H9 (cell line): Measurements from ENCODE around the gene EFCC1. TPM values are rescaled to one million over a fixed set of nuclear protein-coding genes. Genes with fewer than 3 reads are reported as not detected.

Experiments used
- DNase-seq: peaks from one replicate; pipeline ENCODE4 v3.0.0-alpha.2; 2017
- H2AFZ ChIP-seq: one replicate; pipeline ENCODE4 v1.6.1; 2013; ENCODE audit warnings: mild to moderate bottlenecking, low read length, control low read depth, moderate library complexity
- H2AK5ac ChIP-seq: 2 replicates; pipeline ENCODE4 v1.6.1; 2013; ENCODE audit warnings: low read length, control low read depth, mixed read lengths; ENCODE audit not compliant: insufficient read length
- H2BK120ac ChIP-seq: one replicate; pipeline ENCODE4 v1.6.1; 2013; ENCODE audit warnings: low read depth, mild to moderate bottlenecking, low read length, control low read depth, inconsistent platforms; ENCODE audit not compliant: poor library complexity, severe bottlenecking
- H2BK12ac ChIP-seq: 2 replicates; pipeline ENCODE4 v1.6.1; 2013; ENCODE audit warnings: low read length, control low read depth, mixed read lengths, low read depth; ENCODE audit not compliant: insufficient read length
- H2BK15ac ChIP-seq: 2 replicates; pipeline ENCODE4 v1.6.1; 2013; ENCODE audit warnings: low read depth, low read length, control low read depth
- H2BK20ac ChIP-seq: one replicate; pipeline ENCODE4 v1.6.1; 2013; ENCODE audit warnings: low read depth, mild to moderate bottlenecking, low read length, control low read depth, inconsistent platforms; ENCODE audit not compliant: poor library complexity, severe bottlenecking
- H2BK5ac ChIP-seq: 2 replicates; pipeline ENCODE4 v1.6.1; 2013; ENCODE audit warnings: low read length, control low read depth, mixed read lengths; ENCODE audit not compliant: insufficient read length
- H3K14ac ChIP-seq: 2 replicates; pipeline ENCODE4 v1.6.1; 2013; ENCODE audit warnings: low read length, control low read depth; ENCODE audit not compliant: insufficient read depth
- H3K18ac ChIP-seq: 2 replicates; pipeline ENCODE4 v1.6.1; 2013; ENCODE audit warnings: low read depth, mild to moderate bottlenecking, mixed read lengths, low read length, control low read depth; ENCODE audit not compliant: insufficient read length
- H3K23ac ChIP-seq: 2 replicates; pipeline ENCODE4 v1.6.1; 2013; ENCODE audit warnings: low read length, control low read depth, mixed read lengths, low read depth; ENCODE audit not compliant: insufficient read length
- H3K23me2 ChIP-seq: 2 replicates; pipeline ENCODE4 v1.6.1; 2013; ENCODE audit warnings: low read depth, mild to moderate bottlenecking, mixed read lengths, low read length, control low read depth; ENCODE audit not compliant: insufficient read length, poor library complexity, severe bottlenecking
- H3K27ac ChIP-seq: 2 replicates; pipeline ENCODE4 v1.5.1; 2013; ENCODE audit warnings: low read length, control low read depth, mixed read lengths, low read depth; ENCODE audit not compliant: insufficient read length
- H3K27me3 ChIP-seq: 2 replicates; pipeline ENCODE4 v1.6.1; 2013; ENCODE audit warnings: low read length, control low read depth, inconsistent platforms; ENCODE audit not compliant: insufficient read depth
- H3K4ac ChIP-seq: 2 replicates; pipeline ENCODE4 v1.6.1; 2013; ENCODE audit warnings: low read depth, mild to moderate bottlenecking, control low read depth, inconsistent platforms, low read length, moderate library complexity
- H3K4me1 ChIP-seq: 2 replicates; pipeline ENCODE4 v1.6.1; 2013; ENCODE audit warnings: low read length, control low read depth, inconsistent platforms; ENCODE audit not compliant: insufficient read depth
- H3K4me2 ChIP-seq: 2 replicates; pipeline ENCODE4 v1.6.1; 2013; ENCODE audit warnings: low read length, control low read depth, mixed read lengths; ENCODE audit not compliant: insufficient read length, insufficient read depth
- H3K56ac ChIP-seq: 2 replicates; pipeline ENCODE4 v1.6.1; 2013; ENCODE audit warnings: low read depth, mild to moderate bottlenecking, mixed read lengths, low read length, control low read depth; ENCODE audit not compliant: insufficient read length
- H3K79me1 ChIP-seq: 2 replicates; pipeline ENCODE4 v1.6.1; 2013; ENCODE audit warnings: low read depth, mild to moderate bottlenecking, moderate library complexity, low read length, control low read depth, inconsistent platforms; ENCODE audit not compliant: insufficient read depth, poor library complexity, severe bottlenecking
- H3K79me2 ChIP-seq: 2 replicates; pipeline ENCODE4 v1.6.1; 2013; ENCODE audit warnings: low read length, control low read depth, inconsistent platforms; ENCODE audit not compliant: insufficient read depth
- H3K9ac ChIP-seq: 2 replicates; pipeline ENCODE4 v1.6.1; 2013; ENCODE audit warnings: low read length, control low read depth, mixed read lengths; ENCODE audit not compliant: insufficient read length; ENCODE audit errors: extremely low read depth
- H3K9me3 ChIP-seq: one replicate; pipeline ENCODE4 v1.6.1; 2013; ENCODE audit warnings: low read depth, low read length, inconsistent platforms; ENCODE audit not compliant: control insufficient read depth
- H3T11ph ChIP-seq: one replicate; pipeline ENCODE4 v1.6.1; 2013; ENCODE audit warnings: mild to moderate bottlenecking, low read length, control low read depth, inconsistent platforms
- H4K20me1 ChIP-seq: one replicate; pipeline ENCODE4 v1.6.1; 2013; ENCODE audit not compliant: control insufficient read depth, insufficient read length, insufficient read depth
- H4K5ac ChIP-seq: 2 replicates; pipeline ENCODE4 v1.6.1; 2013; ENCODE audit warnings: low read depth, mild to moderate bottlenecking, mixed read lengths, low read length, control low read depth; ENCODE audit not compliant: insufficient read length
- H4K8ac ChIP-seq: replicated peaks from 2 replicates; pipeline ENCODE4 v1.6.1; 2013; ENCODE audit warnings: low read length, control low read depth, mixed read lengths, low read depth; ENCODE audit not compliant: insufficient read length
- H4K91ac ChIP-seq: 2 replicates; pipeline ENCODE4 v1.6.1; 2013; ENCODE audit warnings: low read depth, mild to moderate bottlenecking, moderate library complexity, mixed read lengths, low read length, control low read depth; ENCODE audit not compliant: insufficient read length
- H3K27ac Mint-ChIP-seq, 3 experiments: 2 replicates in 2 of 3; 3 replicates in 1 of 3; pipeline ENCODE4 v1.8.0; 2020 to 2021; ENCODE audit warnings: mixed read lengths in 3 of 3, mild to moderate bottlenecking in 1 of 3, moderate library complexity in 1 of 3
- H3K27me3 Mint-ChIP-seq: 2 replicates; pipeline ENCODE4 v1.8.0; 2021; ENCODE audit warnings: low read depth, mild to moderate bottlenecking, moderate library complexity, mixed read lengths
- H3K36me3 Mint-ChIP-seq, 3 experiments: 2 replicates in 2 of 3; 3 replicates in 1 of 3; pipeline ENCODE4 v1.8.0; 2020 to 2021; ENCODE audit warnings: low read depth in 3 of 3, mixed read lengths in 3 of 3; ENCODE audit not compliant: insufficient read depth in 1 of 3
- H3K4me1 Mint-ChIP-seq, 2 experiments: 2 replicates each; pipeline ENCODE4 v1.8.0; 2020; ENCODE audit warnings: mixed read lengths in 2 of 2
- H3K4me3 Mint-ChIP-seq, 2 experiments: 2 replicates in 1 of 2; 3 replicates in 1 of 2; pipeline ENCODE4 v1.8.0; 2020 to 2021; ENCODE audit warnings: mild to moderate bottlenecking in 2 of 2, mixed read lengths in 2 of 2, moderate library complexity in 1 of 2
- H3K9me3 Mint-ChIP-seq, 2 experiments: 2 replicates in 1 of 2; 3 replicates in 1 of 2; pipeline ENCODE4 v1.8.0; 2020; ENCODE audit warnings: mild to moderate bottlenecking in 2 of 2, mixed read lengths in 2 of 2, moderate library complexity in 1 of 2
- CTCF ChIP-seq: fragments of 200-600 bp; sonication (generic); conservative IDR thresholded peaks from 3 replicates; pipeline ENCODE4 v1.8.0; 2021; ENCODE audit warnings: antibody characterized with exemption, mild to moderate bottlenecking
- WGBS: extraction: QIAGEN DNeasy Blood & Tissue Kit; methylation state at CpG from one replicate; pipeline ENCODE4 v1.1.7; 2013; ENCODE audit warnings: missing lambda C conversion rate, low lambda C conversion rate, mixed read lengths; ENCODE audit not compliant: insufficient read length; ENCODE audit errors: extremely low coverage; 5-methylcytosine and 5-hydroxymethylcytosine counted together
- total RNA-seq: library from RNA; stranded (reverse); gene quantifications from 2 replicates; pipeline ENCODE4 v1.2.1, GENCODE V29; 2021

Gene EFCC1
- total RNA-seq, 1 experiment from 2014 or later: 0.09 TPM

- Histone ChIP-seq H2BK12ac (no peak overlapping the region), H3T11ph (no peak overlapping the region), H2BK5ac (no peak overlapping the region), H3K79me1 (no peaks in the 10 kb centered on the region), H3K79me2 (no peaks in the 10 kb centered on the region), H2BK120ac (no peak overlapping the region), H3K27me3 (peaks cover 45% of the 10 kb centered on the region), H3K9ac (no peak overlapping the region), H4K20me1 (no peaks in the 10 kb centered on the region), H2AFZ (no peak overlapping the region), H2BK15ac (no peak overlapping the region), H3K9me3 (no peaks in the 10 kb centered on the region), H4K5ac (no peak overlapping the region), H3K4me1 (peaks cover 2% of the 10 kb centered on the region; the same call in 1 of the 2 replicates), H3K4me2 (no peak overlapping the region), H3K23me2 (peaks cover 7% of the 10 kb centered on the region), H2AK5ac (no peak overlapping the region), H4K8ac (no peak overlapping the region), H3K56ac (no peak overlapping the region), H4K91ac (no peak overlapping the region), H3K4ac (no peak overlapping the region), H3K18ac (no peak overlapping the region), H3K23ac (no peak overlapping the region), H2BK20ac (no peak overlapping the region), H3K14ac (no peak overlapping the region), H3K27ac (no peak overlapping the region)
- no CpG with 5 or more reads among the region's 5 CpGs for WGBS
- Mint-ChIP-seq H3K27me3 (peaks cover 96% of the 10 kb centered on the region), H3K4me3 (peak overlapping the region in 1 of 2 experiments; percentile 55; a peak in 2 of 5 replicates), H3K9me3 (peaks cover 0 to 8% of the 10 kb centered on the region in 2 experiments; a peak in 4 of 5 replicates), H3K27ac (peak overlapping the region in 1 of 3 experiments; percentile 89; a peak in 2 of 7 replicates), H3K36me3 (no peaks in the 10 kb centered on the region; a peak in 3 of 7 replicates), H3K4me1 (peaks cover 24 to 42% of the 10 kb centered on the region in 2 experiments)
- DNase-seq: no peak
- TF ChIP-seq CTCF: no peak
Measured at GRCh38 chr3:128999102-128999501, 2.0 kb upstream of the EFCC1 start.
